Endothelial cell of umbilical vein (primary cell): ENCODE data around the gene ZNF57. TPM values are rescaled to one million over a fixed set of nuclear protein-coding genes. Genes with fewer than 3 reads are reported as not detected.

Experiments
- BruUV-seq: library from RNA; stranded (reverse); fragments of 400-500 nt; replicated peaks from 2 replicates; lab custom pipeline; 2021; lab: Mats Ljungman, UMichigan
- CTCF ChIA-PET: fragments of 300-600, 350-600 bp; sonication (Branson Sonifier 250); formaldehyde crosslinking; loops from one replicate; lab custom pipeline; 2021; ENCODE audit warnings: antibody characterized with exemption, inconsistent platforms; lab: Charles Lee
- POLR2A ChIA-PET: fragments of 300-600, 350-600 bp; sonication (Branson Sonifier 250); formaldehyde crosslinking; loops from one replicate; lab custom pipeline; 2021; ENCODE audit warnings: antibody characterized with exemption, inconsistent platforms; lab: Charles Lee
- DNase-seq: peaks from one replicate; pipeline ENCODE4 v3.0.0-alpha.2; 2011; ENCODE audit warnings: low read depth, low spot score
- FAIRE-seq: peaks from 2 replicates; lab custom pipeline; 2011; peaks lifted over from hg19 to GRCh38; lab: Jason Lieb, UNC
- H2AFZ ChIP-seq: 2 replicates; pipeline ENCODE4 v1.6.0; 2012; ENCODE audit warnings: low read depth, low read length, control low read depth, inconsistent platforms
- H3K27ac ChIP-seq: 2 replicates; pipeline ENCODE4 v1.5.1; 2011; ENCODE audit warnings: low read depth, mild to moderate bottlenecking, control low read depth, low read length, moderate library complexity; ENCODE audit not compliant: insufficient read depth
- H3K27me3 ChIP-seq, 2 experiments: 2 replicates each; pipeline versions ENCODE4 v1.6.0 to v1.6.1; 2011; ENCODE audit warnings: low read length in 2 of 2, mixed read lengths in 1 of 2; ENCODE audit not compliant: control insufficient read depth in 2 of 2, insufficient read depth in 2 of 2
- H3K36me3 ChIP-seq, 2 experiments: 2 replicates in 1 of 2; 3 replicates in 1 of 2; pipeline ENCODE4 v1.5.1; 2011; ENCODE audit warnings: low read length in 2 of 2, mild to moderate bottlenecking in 1 of 2, moderate library complexity in 1 of 2; ENCODE audit not compliant: control insufficient read depth in 2 of 2, insufficient read depth in 2 of 2; ENCODE audit errors: extremely low read depth in 1 of 2
- H3K4me1 ChIP-seq: 3 replicates; pipeline ENCODE4 v1.5.1; 2011; ENCODE audit warnings: mild to moderate bottlenecking, low read length; ENCODE audit not compliant: control insufficient read depth, insufficient read depth; ENCODE audit errors: extremely low read depth
- H3K4me2 ChIP-seq: 2 replicates; pipeline ENCODE4 v1.6.1; 2011; ENCODE audit warnings: low read length, control low read depth, mixed read lengths; ENCODE audit not compliant: insufficient read depth
- H3K4me3 ChIP-seq, 3 experiments: fragments of 200-600 bp in 1 of 3; sonication (generic), shearing (Covaris generic) in 1 of 3; replicated peaks in 1 of 3; 2 replicates each; pipeline ENCODE4 v1.5.1; 2011 to 2016; ENCODE audit warnings: control low read depth in 3 of 3, low read length in 3 of 3, mild to moderate bottlenecking in 2 of 3, inconsistent platforms in 1 of 3, low read depth in 1 of 3, moderate library complexity in 1 of 3; ENCODE audit not compliant: insufficient read depth in 1 of 3
- H3K79me2 ChIP-seq: 2 replicates; pipeline ENCODE4 v1.6.0; 2012; ENCODE audit warnings: low read length, inconsistent platforms; ENCODE audit not compliant: control insufficient read depth, insufficient read depth
- H3K9ac ChIP-seq: replicated peaks from 2 replicates; pipeline ENCODE3; 2011; ENCODE audit warnings: low read length, control low read depth; ENCODE audit not compliant: insufficient read depth; ENCODE audit errors: extremely low read depth
- H3K9me1 ChIP-seq: replicated peaks from 3 replicates; pipeline ENCODE4 v1.6.0; 2011; ENCODE audit warnings: mild to moderate bottlenecking, low read length; ENCODE audit not compliant: control insufficient read depth, insufficient read depth; ENCODE audit errors: extremely low read depth
- H3K9me3 ChIP-seq: replicated peaks from 2 replicates; pipeline ENCODE4 v1.5.1; 2012; ENCODE audit warnings: low read length, inconsistent platforms; ENCODE audit not compliant: control insufficient read depth, insufficient read depth
- H4K20me1 ChIP-seq: replicated peaks from 2 replicates; pipeline ENCODE3; 2011; ENCODE audit warnings: mild to moderate bottlenecking, low read length; ENCODE audit not compliant: control insufficient read depth, insufficient read depth; ENCODE audit errors: extremely low read depth
- FOS ChIP-seq: IDR thresholded peaks from 2 replicates; pipeline ENCODE4 v1.6.1; 2011; ENCODE audit warnings: mild to moderate bottlenecking, low read length, moderate library complexity, borderline replicate concordance; ENCODE audit not compliant: insufficient read depth
- GATA2 ChIP-seq: IDR thresholded peaks from 2 replicates; pipeline ENCODE4 v1.7.0; 2011; ENCODE audit warnings: low read depth, mild to moderate bottlenecking, moderate library complexity, mixed read lengths, low read length; ENCODE audit not compliant: insufficient read length, insufficient read depth
- JUN ChIP-seq: IDR thresholded peaks from 2 replicates; pipeline ENCODE4 v1.6.1; 2011; ENCODE audit warnings: borderline replicate concordance, low read depth; ENCODE audit not compliant: insufficient read length, insufficient read depth
- MYC ChIP-seq: IDR thresholded peaks from one replicate; pipeline ENCODE4 v1.6.1; 2011; ENCODE audit warnings: mild to moderate bottlenecking, low read depth, low read length
- POLR2A ChIP-seq: IDR thresholded peaks from 2 replicates; pipeline ENCODE4 v1.6.1; 2012; ENCODE audit warnings: low read depth, mild to moderate bottlenecking, control low read depth, low read length
- dilution Hi-C: fragments of 300-500 bp; cut with MboI; formaldehyde crosslinking; loops from one replicate; pipeline ENCODE4 v1.15.0; 2019; ENCODE audit warnings: low sequenced_read_pairs; ENCODE audit not compliant: extremely low pct_ligation_motif_present
- intact Hi-C: fragments of 100-400 bp; cut with micrococcal nuclease; formaldehyde crosslinking; loops from one replicate; pipeline ENCODE4 v1.10.0; 2022
- polyA plus RNA-seq, 4 experiments: library from polyadenylated mRNA; depleted of rRNA in 3 of 4; stranded (reverse) in 3 of 4; unstranded in 1 of 4; fragments of >200 nt; gene quantifications; 2 replicates each; pipeline versions ENCODE4 v1.2.1 to v1.2.3, GENCODE V29; 2011 to 2012; ENCODE audit warnings: missing spikeins in 1 of 4
- total RNA-seq: library from RNA; stranded (reverse); gene quantifications from 2 replicates; pipeline ENCODE4 v1.2.3, GENCODE V29; 2021
- TF ChIP-seq, protein P1 (sequence below): IDR thresholded peaks from 2 replicates; pipeline ENCODE4 v1.6.1; 2011; ENCODE audit not compliant: insufficient read depth, insufficient read length
- TF ChIP-seq, protein P2 (sequence below), 2 donors: IDR thresholded peaks; 1 replicate in 1 of 2; 2 replicates in 1 of 2; pipeline ENCODE4 v1.5.1; 2011; ENCODE audit warnings: low read length in 2 of 2, mild to moderate bottlenecking in 2 of 2, moderate library complexity in 2 of 2, control low read depth in 1 of 2, inconsistent platforms in 1 of 2, low read depth in 1 of 2; ENCODE audit not compliant: insufficient read depth in 1 of 2; ENCODE audit errors: extremely low read depth in 1 of 2

Gene ZNF57
- total and polyA plus RNA-seq, 2 donors (not counting 3 experiments of a cell fraction or from before 2014, with no cell fraction given), result 2.0 to 3.6 TPM

- no peak overlapping the region for H2AFZ ChIP-seq
- no peaks in the 10 kb centered on the region for H3K9me3 ChIP-seq
- no peak overlapping the region for H3K4me3 ChIP-seq
- TF ChIP-seq GATA2, result no peak
- TF ChIP-seq MYC, result no peak
- TF ChIP-seq, protein P1, sequence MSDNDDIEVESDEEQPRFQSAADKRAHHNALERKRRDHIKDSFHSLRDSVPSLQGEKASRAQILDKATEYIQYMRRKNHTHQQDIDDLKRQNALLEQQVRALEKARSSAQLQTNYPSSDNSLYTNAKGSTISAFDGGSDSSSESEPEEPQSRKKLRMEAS, result no peak
- TF ChIP-seq, protein P2, sequence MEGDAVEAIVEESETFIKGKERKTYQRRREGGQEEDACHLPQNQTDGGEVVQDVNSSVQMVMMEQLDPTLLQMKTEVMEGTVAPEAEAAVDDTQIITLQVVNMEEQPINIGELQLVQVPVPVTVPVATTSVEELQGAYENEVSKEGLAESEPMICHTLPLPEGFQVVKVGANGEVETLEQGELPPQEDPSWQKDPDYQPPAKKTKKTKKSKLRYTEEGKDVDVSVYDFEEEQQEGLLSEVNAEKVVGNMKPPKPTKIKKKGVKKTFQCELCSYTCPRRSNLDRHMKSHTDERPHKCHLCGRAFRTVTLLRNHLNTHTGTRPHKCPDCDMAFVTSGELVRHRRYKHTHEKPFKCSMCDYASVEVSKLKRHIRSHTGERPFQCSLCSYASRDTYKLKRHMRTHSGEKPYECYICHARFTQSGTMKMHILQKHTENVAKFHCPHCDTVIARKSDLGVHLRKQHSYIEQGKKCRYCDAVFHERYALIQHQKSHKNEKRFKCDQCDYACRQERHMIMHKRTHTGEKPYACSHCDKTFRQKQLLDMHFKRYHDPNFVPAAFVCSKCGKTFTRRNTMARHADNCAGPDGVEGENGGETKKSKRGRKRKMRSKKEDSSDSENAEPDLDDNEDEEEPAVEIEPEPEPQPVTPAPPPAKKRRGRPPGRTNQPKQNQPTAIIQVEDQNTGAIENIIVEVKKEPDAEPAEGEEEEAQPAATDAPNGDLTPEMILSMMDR (IDR thresholded peaks at IDR 0.05; ENCODE audit: extremely low read depth in 1 of 2, insufficient read depth in 1 of 2, low read depth in 1 of 2, low read length in 2 of 2), result no peak
- no peak for TF ChIP-seq JUN
- TF ChIP-seq FOS, result no peak
- TF ChIP-seq POLR2A, result no peak
- no peaks in the 10 kb centered on the region for H4K20me1 ChIP-seq
- no peak overlapping the region for H3K9ac ChIP-seq
- peaks cover 6 to 9% of the 10 kb centered on the region in 2 experiments for H3K36me3 ChIP-seq
- CTCF ChIA-PET, result interaction anchor here (1.1 to 1.5 kb wide), 4 partner anchors 8 to 56 kb away, joined by 3 to 7 read pairs (median 4); partner anchors contain the start of gene ZNF57
- H3K27ac ChIP-seq, result no peak overlapping the region
- no TSS peak for BruUV-seq
- no peaks in the 10 kb centered on the region for H3K27me3 ChIP-seq
- FAIRE-seq, result no peak
- H3K79me2 ChIP-seq, result peaks cover 3% of the 10 kb centered on the region
- POLR2A ChIA-PET, result no interaction called here
- intact Hi-C loops (no loop called here), dilution Hi-C loops (no loop called here)
- no peaks in the 10 kb centered on the region for H3K9me1 ChIP-seq
- DNase-seq, result no peak
- H3K4me2 ChIP-seq, result no peak overlapping the region
- peaks cover 19% of the 10 kb centered on the region for H3K4me1 ChIP-seq
These were observed 42.4 kb downstream of the ZNF57 start for GRCh38 chr19:2942928-2943640.
